B cell (primary cell): ENCODE results near the gene AIFM2. TPM values are rescaled to one million over a fixed set of nuclear protein-coding genes. Genes with fewer than 3 reads are reported as not detected.

Source experiments
- ATAC-seq: fragments of 200-7000 bp; cut with Tn5 transposase; one replicate; pipeline ENCODE4 v1.10.0; 2021; ENCODE audit warnings: low read depth, mild to moderate bottlenecking, moderate number of reproducible peaks, moderate library complexity
- CTCF ChIA-PET: fragments of 350-600 bp; sonication (Branson Sonifier 250); formaldehyde crosslinking; loops from one replicate; lab custom pipeline; 2021; ENCODE audit warnings: antibody characterized with exemption, inconsistent platforms; lab: Charles Lee
- POLR2A ChIA-PET: fragments of 350-600 bp; sonication (Branson Sonifier 250); formaldehyde crosslinking; loops from one replicate; lab custom pipeline; 2021; ENCODE audit warnings: antibody characterized with exemption; lab: Charles Lee
- DNase-seq: peaks from one replicate; pipeline ENCODE4 v3.0.0; 2013
- H2AFZ ChIP-seq: 2 replicates; pipeline ENCODE4 v1.6.1; 2012; ENCODE audit warnings: mild to moderate bottlenecking, low read depth, low read length; ENCODE audit not compliant: insufficient read depth, poor library complexity, severe bottlenecking
- H3K27ac ChIP-seq, 2 donors: 1 replicate in 1 of 2; 2 replicates in 1 of 2; pipeline ENCODE4 v1.5.1; 2012 to 2013; ENCODE audit warnings: low read length in 2 of 2, mild to moderate bottlenecking in 2 of 2, moderate library complexity in 1 of 2
- H3K27me3 ChIP-seq, 4 experiments: fragments of 200-600 bp in 1 of 4; sonication (generic) in 1 of 4; replicated peaks in 1 of 4; 1 replicate in 2 of 4; 2 replicates in 2 of 4; pipeline versions ENCODE4 v1.6.1 to v1.7.0; 2013 to 2016; ENCODE audit warnings: low read length in 3 of 4, mild to moderate bottlenecking in 2 of 4, mixed read lengths in 1 of 4, moderate library complexity in 1 of 4; ENCODE audit not compliant: insufficient read depth in 4 of 4, control insufficient read depth in 3 of 4; ENCODE audit errors: control extremely low read depth in 1 of 4
- H3K36me3 ChIP-seq, 2 experiments: replicated peaks in 1 of 2; 1 replicate in 1 of 2; 2 replicates in 1 of 2; pipeline versions ENCODE4 v1.6.1 to v1.7.1; 2013; ENCODE audit warnings: low read length in 1 of 2; ENCODE audit not compliant: insufficient read depth in 2 of 2, control insufficient read depth in 1 of 2; ENCODE audit errors: control extremely low read depth in 1 of 2, extremely low read depth in 1 of 2
- H3K4me1 ChIP-seq, 2 donors: fragments of 200-600 bp in 1 of 2; sonication (generic) in 1 of 2; 1 replicate in 1 of 2; 2 replicates in 1 of 2; pipeline versions ENCODE4 v1.5.1 to v1.6.1; 2013 to 2017; ENCODE audit warnings: low read length in 2 of 2; ENCODE audit not compliant: control insufficient read depth in 2 of 2, insufficient read depth in 2 of 2
- H3K4me2 ChIP-seq: replicated peaks from 2 replicates; pipeline ENCODE3; 2012; ENCODE audit warnings: mild to moderate bottlenecking, low read depth, low read length; ENCODE audit not compliant: poor library complexity, severe bottlenecking
- H3K4me3 ChIP-seq, 5 experiments: fragments of 200-600 bp in 1 of 5; sonication (generic) in 1 of 5; 1 replicate in 3 of 5; 2 replicates in 2 of 5; pipeline versions ENCODE4 v1.5.1 to v1.7.0; 2011 to 2016; ENCODE audit warnings: low read length in 4 of 5, mild to moderate bottlenecking in 4 of 5, low read depth in 2 of 5, control low read depth in 1 of 5, moderate library complexity in 1 of 5; ENCODE audit not compliant: insufficient read depth in 1 of 5; ENCODE audit errors: control extremely low read depth in 1 of 5, extremely low read depth in 1 of 5
- H3K79me2 ChIP-seq: fragments of 200-600 bp; sonication (generic); one replicate; pipeline ENCODE4 v1.6.0; 2016; ENCODE audit warnings: low read length; ENCODE audit not compliant: control insufficient read depth, insufficient read depth
- H3K9ac ChIP-seq: fragments of 200-600 bp; sonication (generic); 2 replicates; pipeline ENCODE4 v1.6.1; 2017; ENCODE audit warnings: mild to moderate bottlenecking, low read length, moderate library complexity
- H3K9me3 ChIP-seq, 3 donors: one replicate each; pipeline versions ENCODE4 v1.6.1 to v1.7.1; 2013; ENCODE audit warnings: low read length in 2 of 3; ENCODE audit not compliant: control insufficient read depth in 2 of 3, insufficient read depth in 1 of 3; ENCODE audit errors: control extremely low read depth in 1 of 3
- H4K20me1 ChIP-seq: 2 replicates; pipeline ENCODE4 v1.6.0; 2012; ENCODE audit warnings: mild to moderate bottlenecking, low read length; ENCODE audit not compliant: insufficient read depth, control insufficient read depth, poor library complexity, severe bottlenecking
- H3K27ac Mint-ChIP-seq: one replicate; pipeline ENCODE4 v1.8.0; 2021; ENCODE audit warnings: mixed read lengths
- H3K27me3 Mint-ChIP-seq: one replicate; pipeline ENCODE4 v1.8.0; 2021; ENCODE audit warnings: mixed read lengths
- H3K4me1 Mint-ChIP-seq: one replicate; pipeline ENCODE4 v1.8.0; 2021; ENCODE audit warnings: mixed read lengths
- H3K4me3 Mint-ChIP-seq: one replicate; pipeline ENCODE4 v1.8.0; 2021; ENCODE audit warnings: mixed read lengths
- H3K9me3 Mint-ChIP-seq: one replicate; pipeline ENCODE4 v1.8.0; 2022; ENCODE audit warnings: mixed read lengths; ENCODE audit not compliant: insufficient read depth
- CTCF ChIP-seq: fragments of 200-600 bp; IDR thresholded peaks from one replicate; pipeline ENCODE4 v1.8.0; 2022; ENCODE audit warnings: antibody characterized with exemption, mild to moderate bottlenecking
- EZH2 ChIP-seq: IDR thresholded peaks from 2 replicates; pipeline ENCODE4 v1.6.1; 2012; ENCODE audit warnings: borderline replicate concordance, low read depth, mild to moderate bottlenecking, moderate library complexity, low read length; ENCODE audit not compliant: insufficient read depth, poor library complexity, severe bottlenecking
- WGBS: methylation state at CpG from one replicate; pipeline ENCODE4 v1.1.5; 2013; ENCODE audit warnings: missing lambda C conversion rate; ENCODE audit not compliant: insufficient coverage; 5-methylcytosine and 5-hydroxymethylcytosine counted together
- intact Hi-C: fragments of 100-400 bp; cut with micrococcal nuclease; formaldehyde crosslinking; loops from one replicate; pipeline ENCODE4 v1.10.0; 2022
- polyA plus RNA-seq: library from polyadenylated mRNA; depleted of rRNA; stranded (reverse); fragments of >200 nt; gene quantifications from 2 replicates; pipeline ENCODE4 v1.2.3, GENCODE V29; 2012
- total RNA-seq, 2 donors: library from RNA; stranded (reverse); fragments of 120-200 nt in 1 of 2; gene quantifications; 1 replicate in 1 of 2; 2 replicates in 1 of 2; pipeline versions ENCODE4 v1.2.3 to v1.2.4, GENCODE V29; 2013 to 2022

AIFM2 gene
- total and polyA plus RNA-seq, 2 donors (not counting 1 experiment from before 2014, with no cell fraction given): 5.6 to 8.1 TPM

DNA sequence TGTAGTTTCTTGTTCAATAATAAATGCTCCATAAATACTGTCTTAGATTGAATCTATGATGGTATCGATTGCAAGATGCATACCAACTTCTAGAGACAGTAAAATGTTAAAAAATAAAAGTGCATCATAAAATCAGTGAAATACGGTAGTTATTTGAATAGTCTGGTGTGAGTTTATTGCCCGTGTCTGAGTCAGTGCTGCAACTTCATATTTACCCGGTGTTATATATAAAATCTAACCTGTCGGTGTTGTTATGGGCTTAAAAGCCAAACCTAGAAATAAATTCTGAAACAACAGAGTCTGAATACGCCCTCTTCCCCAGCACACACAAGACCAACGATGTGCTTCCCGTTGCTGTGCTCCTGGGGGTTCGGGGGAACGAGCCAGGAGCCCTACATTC is 63.7 kb downstream of the AIFM2 start:
- H3K27ac Mint-ChIP-seq: no peak overlapping the region

GRCh38 chr10:70067586-70067985 is 65.0 kb downstream of the AIFM2 start:
- H3K27ac ChIP-seq: no peak overlapping the region
- CTCF ChIA-PET: no interaction called here
- no peaks in the 10 kb centered on the region for H3K79me2 ChIP-seq
- POLR2A ChIA-PET: no interaction called here
- ATAC-seq (no peak), DNase-seq (no peak)
- H3K9ac ChIP-seq: no peak overlapping the region
- H2AFZ ChIP-seq: no peak overlapping the region
- TF ChIP-seq CTCF: no peak
- no peak for TF ChIP-seq EZH2
- Mint-ChIP-seq H3K4me1 (no peaks in the 10 kb centered on the region), H3K27me3 (peaks cover 9% of the 10 kb centered on the region), H3K9me3 (no peaks in the 10 kb centered on the region), H3K27ac (no peak overlapping the region), H3K4me3 (no peak overlapping the region)
- no peak overlapping the region for H3K4me3 ChIP-seq
- H3K4me1 ChIP-seq: no peaks in the 10 kb centered on the region
- no peaks in the 10 kb centered on the region for H4K20me1 ChIP-seq
- intact Hi-C loops: no loop called here
- no peaks in the 10 kb centered on the region for H3K36me3 ChIP-seq
- no peaks in the 10 kb centered on the region for H3K27me3 ChIP-seq
- no CpG with 5 or more reads among the region's 2 CpGs for WGBS
- no peaks in the 10 kb centered on the region for H3K9me3 ChIP-seq
- H3K4me2 ChIP-seq: no peak overlapping the region

More for the DNA sequence above, 63.7 kb downstream of the AIFM2 start:
- Histone ChIP-seq H3K79me2 (no peaks in the 10 kb centered on the region), H3K4me1 (no peaks in the 10 kb centered on the region), H3K9me3 (no peaks in the 10 kb centered on the region), H3K4me2 (no peak overlapping the region), H2AFZ (no peak overlapping the region), H3K9ac (no peak overlapping the region), H3K27me3 (no peaks in the 10 kb centered on the region), H3K36me3 (no peaks in the 10 kb centered on the region), H3K4me3 (no peak overlapping the region), H3K27ac (no peak overlapping the region), H4K20me1 (no peaks in the 10 kb centered on the region)
- Mint-ChIP-seq H3K4me3 (no peak overlapping the region), H3K4me1 (no peaks in the 10 kb centered on the region), H3K9me3 (no peaks in the 10 kb centered on the region), H3K27me3 (peaks cover 4% of the 10 kb centered on the region)
- ChIA-PET CTCF (no interaction called here), POLR2A (no interaction called here)
- intact Hi-C loops: no loop called here
- 98% methylated on average over 6 of the region's 10 CpGs for WGBS
- DNase-seq: no peak
- no peak for TF ChIP-seq EZH2
- TF ChIP-seq CTCF: no peak
- no peak for ATAC-seq
